Endothelial cell of umbilical vein (primary cell): Measurements from ENCODE around the gene FMNL2.

Experiments used
- CTCF ChIP-seq, 2 donors: IDR thresholded peaks; 1 replicate in 1 of 2; 2 replicates in 1 of 2; pipeline ENCODE4 v1.5.1; 2011; ENCODE audit warnings: low read length in 2 of 2, mild to moderate bottlenecking in 2 of 2, moderate library complexity in 2 of 2, control low read depth in 1 of 2, inconsistent platforms in 1 of 2, low read depth in 1 of 2; ENCODE audit not compliant: insufficient read depth in 1 of 2; ENCODE audit errors: extremely low read depth in 1 of 2
- EZH2 ChIP-seq: IDR thresholded peaks from 2 replicates; pipeline ENCODE4 v1.6.1; 2012; ENCODE audit warnings: borderline replicate concordance, low read depth, mild to moderate bottlenecking, moderate library complexity, low read length, inconsistent platforms; ENCODE audit not compliant: severe bottlenecking
- JUN ChIP-seq: IDR thresholded peaks from 2 replicates; pipeline ENCODE4 v1.6.1; 2011; ENCODE audit warnings: borderline replicate concordance, low read depth; ENCODE audit not compliant: insufficient read length, insufficient read depth
- MAX ChIP-seq: IDR thresholded peaks from 2 replicates; pipeline ENCODE4 v1.6.1; 2011; ENCODE audit not compliant: insufficient read depth, insufficient read length
- MYC ChIP-seq: IDR thresholded peaks from one replicate; pipeline ENCODE4 v1.6.1; 2011; ENCODE audit warnings: mild to moderate bottlenecking, low read depth, low read length
- POLR2A ChIP-seq: IDR thresholded peaks from 2 replicates; pipeline ENCODE4 v1.6.1; 2012; ENCODE audit warnings: low read depth, mild to moderate bottlenecking, control low read depth, low read length
- POLR2AphosphoS5 ChIP-seq: IDR thresholded peaks from 2 replicates; pipeline ENCODE4 v1.6.1; 2012; ENCODE audit warnings: low read depth, mild to moderate bottlenecking, control low read depth, low read length, moderate library complexity; ENCODE audit not compliant: insufficient read depth

- TF ChIP-seq CTCF (IDR thresholded peaks at IDR 0.05; ENCODE audit: extremely low read depth in 1 of 2, insufficient read depth in 1 of 2, low read depth in 1 of 2, low read length in 2 of 2) (no peak), POLR2A (no peak), JUN (no peak), POLR2AphosphoS5 (no peak), MYC (no peak), EZH2 (no peak), MAX (no peak)
Observed at GRCh38 chr2:152410165-152410597, 75.2 kb downstream of the FMNL2 start.
